ENCODE data around the gene INSYN2B. TPM values are rescaled to one million over a fixed set of nuclear protein-coding genes. Genes with fewer than 3 reads are reported as not detected.

The INSYN2B gene
- total RNA-seq, 1 donor from 2014 or later, result not detected

- no peaks in the 10 kb centered on the region for H3K4me1 ChIP-seq
- ATAC-seq, result no peak
- intact Hi-C loops (cut with DNase I), result no loop called here
Observed at GRCh38 chr5:169848792-169849191, 131.5 kb downstream of the INSYN2B start.

GRCh38 chr5:169848271-169848670, 132.0 kb downstream of the INSYN2B start:
- intact Hi-C loops (cut with DNase I), result no loop called here
- no peaks in the 10 kb centered on the region for H3K9me3 ChIP-seq
- H3K27me3 ChIP-seq (ENCODE audit: low read depth), result no peaks in the 10 kb centered on the region
- ATAC-seq (no peak), DNase-seq (no peak)
- no peaks in the 10 kb centered on the region for H3K4me1 ChIP-seq
- no peak overlapping the region for H3K27ac ChIP-seq
- TF ChIP-seq CTCF (IDR thresholded peaks at IDR 0.05), result no peak
- H3K36me3 ChIP-seq, result no peaks in the 10 kb centered on the region
- H3K4me3 ChIP-seq, result no peak overlapping the region

More at GRCh38 chr5:169848792-169849191, 131.5 kb downstream of the INSYN2B start:
- Histone ChIP-seq H3K36me3 (no peaks in the 10 kb centered on the region), H3K27me3 (ENCODE audit: low read depth) (no peaks in the 10 kb centered on the region), H3K27ac (no peak overlapping the region), H3K9me3 (no peaks in the 10 kb centered on the region), H3K4me3 (no peak overlapping the region)
- TF ChIP-seq CTCF (IDR thresholded peaks at IDR 0.05), result no peak
- DNase-seq, result no peak

- H3K4me3 ChIP-seq, result no peak overlapping the region
- DNase-seq (no peak), ATAC-seq (no peak)
- no peaks in the 10 kb centered on the region for H3K4me1 ChIP-seq
- intact Hi-C loops (cut with DNase I), result no loop called here
- no peaks in the 10 kb centered on the region for H3K27me3 ChIP-seq (ENCODE audit: low read depth)
- no peaks in the 10 kb centered on the region for H3K9me3 ChIP-seq
- TF ChIP-seq CTCF (IDR thresholded peaks at IDR 0.05), result no peak
- no peaks in the 10 kb centered on the region for H3K36me3 ChIP-seq
- H3K27ac ChIP-seq, result no peak overlapping the region
Observed at GRCh38 chr5:169847519-169847918, 132.8 kb downstream of the INSYN2B start.

GRCh38 chr5:169842699-169843098, 137.6 kb downstream of the INSYN2B start:
- no peak for DNase-seq
- H3K4me3 ChIP-seq, result no peak overlapping the region
- H3K36me3 ChIP-seq, result peaks cover 9% of the 10 kb centered on the region
- no peak overlapping the region for H3K27ac ChIP-seq
- no peaks in the 10 kb centered on the region for H3K27me3 ChIP-seq (ENCODE audit: low read depth)
- no peak for ATAC-seq
- no peaks in the 10 kb centered on the region for H3K4me1 ChIP-seq
- TF ChIP-seq CTCF (IDR thresholded peaks at IDR 0.05), result no peak
- intact Hi-C loops (cut with DNase I), result no loop called here
- H3K9me3 ChIP-seq, result no peaks in the 10 kb centered on the region

GRCh38 chr5:169840405-169840804, 139.9 kb downstream of the INSYN2B start:
- Histone ChIP-seq H3K27ac (no peak overlapping the region), H3K27me3 (ENCODE audit: low read depth) (no peaks in the 10 kb centered on the region), H3K36me3 (peaks cover 9% of the 10 kb centered on the region), H3K4me3 (no peak overlapping the region), H3K4me1 (no peaks in the 10 kb centered on the region), H3K9me3 (no peaks in the 10 kb centered on the region)
- DNase-seq (no peak), ATAC-seq (no peak)
- no peak for TF ChIP-seq CTCF (IDR thresholded peaks at IDR 0.05)
- intact Hi-C loops (cut with DNase I), result no loop called here

GRCh38 chr5:169838688-169839087, 141.6 kb downstream of the INSYN2B start:
- no peak for TF ChIP-seq CTCF (IDR thresholded peaks at IDR 0.05)
- no peaks in the 10 kb centered on the region for H3K4me1 ChIP-seq
- intact Hi-C loops (cut with DNase I), result no loop called here

More at GRCh38 chr5:169838688-169839087, 141.6 kb downstream of the INSYN2B start:
- H3K4me3 ChIP-seq, result no peak overlapping the region
- H3K36me3 ChIP-seq, result peaks cover 9% of the 10 kb centered on the region
- H3K9me3 ChIP-seq, result no peaks in the 10 kb centered on the region
- no peak overlapping the region for H3K27ac ChIP-seq
- no peak for DNase-seq
- no peak for ATAC-seq
- H3K27me3 ChIP-seq (ENCODE audit: low read depth), result no peaks in the 10 kb centered on the region
